Fibroblast of peridontal ligament (primary cell): ENCODE results near the gene GZMM.

Source experiments
- DNase-seq: peaks from one replicate; pipeline ENCODE4 v3.0.0-alpha.2; 2010; ENCODE audit errors: extremely low read depth

The GZMM gene

DNA sequence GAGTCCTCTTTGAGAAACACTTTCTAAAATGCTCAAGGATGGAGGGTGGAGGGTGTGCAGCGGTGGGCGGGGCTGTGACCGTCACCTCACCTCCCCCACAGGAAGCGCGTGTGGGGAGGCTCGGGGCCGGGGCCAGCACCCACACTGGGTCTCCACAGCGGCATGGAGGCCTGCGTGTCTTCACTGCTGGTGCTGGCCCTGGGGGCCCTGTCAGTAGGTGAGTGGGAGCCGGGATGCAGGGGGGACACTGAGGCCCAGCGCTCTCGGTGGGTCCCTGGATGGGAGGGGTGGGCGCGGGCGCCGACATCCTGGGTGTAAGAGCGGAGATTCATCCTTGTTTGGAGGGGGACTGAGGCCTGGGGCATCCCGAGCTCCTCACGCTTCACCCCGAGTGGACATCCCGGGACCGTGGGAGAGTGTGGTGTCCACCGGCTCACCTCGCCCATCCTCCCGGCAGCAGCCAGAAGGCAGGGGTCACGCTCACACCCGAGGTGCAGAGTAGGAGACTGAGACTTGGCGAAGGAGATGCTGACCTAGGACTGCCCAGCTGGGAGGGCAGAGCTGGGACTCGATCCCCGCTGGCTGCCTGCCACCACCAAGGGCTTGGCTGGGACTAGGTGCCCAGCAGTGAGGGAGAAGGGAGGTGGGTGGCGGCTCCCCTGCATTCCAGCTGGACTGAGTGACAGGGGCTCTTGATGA lies at the start of gene GZMM:
Gene GZMM, plus strand, starts transcription at position 144 of the 699 bp plus-strand sequence. Its CDS starts 19 bp downstream, at position 163.
- no peak for DNase-seq

- DNase-seq = no peak
Measured at GRCh38 chr19:494171-495080, 49.4 kb upstream of the GZMM start.

DNA sequence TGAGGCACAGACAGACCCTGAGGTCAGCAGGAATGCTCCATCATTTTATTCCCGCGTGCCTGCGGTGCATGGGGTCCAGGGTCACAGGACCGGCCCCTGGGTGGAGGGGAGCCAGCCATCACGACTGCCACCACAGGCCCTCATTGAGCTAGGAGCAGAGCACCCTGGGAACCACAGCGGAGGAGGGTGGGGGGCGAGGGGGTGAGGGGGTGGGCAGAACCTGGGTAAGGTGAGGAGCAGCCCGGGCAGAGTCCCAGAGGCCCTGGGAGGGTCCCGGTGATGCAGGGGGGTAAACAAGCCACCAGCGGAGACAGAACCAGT lies 48.8 kb upstream of the GZMM start:
- no peak for DNase-seq

GRCh38 chr19:495402-496111 lies 48.3 kb upstream of the GZMM start:
- DNase-seq = peak; percentile 14

DNA sequence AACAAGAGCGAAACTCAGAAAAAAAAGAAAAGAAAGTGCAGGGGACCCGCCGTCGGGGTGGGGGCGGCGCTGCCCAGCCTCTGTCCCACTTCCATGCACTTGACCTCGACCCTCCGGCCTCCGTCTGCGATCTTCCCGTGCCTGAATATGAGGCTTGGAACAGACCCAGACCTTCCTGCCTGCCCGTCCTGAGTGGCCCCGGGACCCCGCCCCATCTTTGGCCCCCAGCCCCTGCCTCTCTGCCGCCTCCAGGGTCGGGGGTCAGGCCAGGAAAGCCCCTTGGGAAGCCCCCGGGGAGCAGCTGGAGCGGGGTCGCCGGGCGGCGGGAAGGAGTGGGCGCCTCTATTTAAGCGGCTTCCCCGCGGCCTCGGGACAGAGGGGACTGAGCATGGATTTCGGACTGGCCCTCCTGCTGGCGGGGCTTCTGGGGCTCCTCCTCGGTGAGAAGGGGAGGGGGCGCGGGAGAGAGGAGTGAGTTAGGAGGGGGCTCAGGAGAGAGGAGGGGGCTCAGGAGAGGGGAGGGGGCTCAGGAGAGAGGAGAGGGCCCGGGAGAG lies 47.7 kb upstream of the GZMM start, which contains the start of gene MADCAM1:
Gene MADCAM1, plus strand, starts transcription at position 375 of the 554 bp plus-strand sequence. Its CDS starts 14 bp downstream, at position 389.
- DNase-seq = no peak

- DNase-seq = no peak
Measured at GRCh38 chr19:496986-497385, 46.9 kb upstream of the GZMM start.

GRCh38 chr19:497491-497868 lies 46.4 kb upstream of the GZMM start:
- no peak for DNase-seq

DNA sequence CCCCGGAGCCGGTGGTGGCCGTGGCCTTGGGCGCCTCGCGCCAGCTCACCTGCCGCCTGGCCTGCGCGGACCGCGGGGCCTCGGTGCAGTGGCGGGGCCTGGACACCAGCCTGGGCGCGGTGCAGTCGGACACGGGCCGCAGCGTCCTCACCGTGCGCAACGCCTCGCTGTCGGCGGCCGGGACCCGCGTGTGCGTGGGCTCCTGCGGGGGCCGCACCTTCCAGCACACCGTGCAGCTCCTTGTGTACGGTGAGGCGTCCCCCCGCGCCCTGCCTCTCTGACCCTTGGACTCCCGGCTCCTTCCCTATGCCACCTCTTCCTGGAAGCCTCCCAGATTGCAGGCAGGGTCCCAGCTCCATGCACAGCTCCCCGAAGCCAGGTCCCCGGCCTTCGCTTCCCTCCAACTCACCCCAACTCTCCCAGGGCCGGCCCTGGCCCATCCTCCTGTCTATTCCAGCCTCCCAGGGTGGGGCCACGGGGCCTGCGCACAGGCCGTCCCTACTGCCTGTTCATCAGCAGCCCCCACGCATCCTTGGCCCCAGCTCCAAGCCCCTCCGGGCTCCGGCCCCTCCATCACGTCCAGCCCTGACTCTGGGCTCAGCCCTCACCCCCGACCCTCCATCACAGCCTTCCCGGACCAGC lies 45.9 kb upstream of the GZMM start:
- DNase-seq = no peak

DNA sequence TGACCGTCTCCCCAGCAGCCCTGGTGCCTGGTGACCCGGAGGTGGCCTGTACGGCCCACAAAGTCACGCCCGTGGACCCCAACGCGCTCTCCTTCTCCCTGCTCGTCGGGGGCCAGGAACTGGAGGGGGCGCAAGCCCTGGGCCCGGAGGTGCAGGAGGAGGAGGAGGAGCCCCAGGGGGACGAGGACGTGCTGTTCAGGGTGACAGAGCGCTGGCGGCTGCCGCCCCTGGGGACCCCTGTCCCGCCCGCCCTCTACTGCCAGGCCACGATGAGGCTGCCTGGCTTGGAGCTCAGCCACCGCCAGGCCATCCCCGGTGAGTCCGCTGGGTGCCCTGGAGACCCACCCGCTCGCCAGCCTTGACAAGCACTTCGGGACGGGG lies 45.4 kb upstream of the GZMM start:
- DNase-seq = no peak

DNA sequence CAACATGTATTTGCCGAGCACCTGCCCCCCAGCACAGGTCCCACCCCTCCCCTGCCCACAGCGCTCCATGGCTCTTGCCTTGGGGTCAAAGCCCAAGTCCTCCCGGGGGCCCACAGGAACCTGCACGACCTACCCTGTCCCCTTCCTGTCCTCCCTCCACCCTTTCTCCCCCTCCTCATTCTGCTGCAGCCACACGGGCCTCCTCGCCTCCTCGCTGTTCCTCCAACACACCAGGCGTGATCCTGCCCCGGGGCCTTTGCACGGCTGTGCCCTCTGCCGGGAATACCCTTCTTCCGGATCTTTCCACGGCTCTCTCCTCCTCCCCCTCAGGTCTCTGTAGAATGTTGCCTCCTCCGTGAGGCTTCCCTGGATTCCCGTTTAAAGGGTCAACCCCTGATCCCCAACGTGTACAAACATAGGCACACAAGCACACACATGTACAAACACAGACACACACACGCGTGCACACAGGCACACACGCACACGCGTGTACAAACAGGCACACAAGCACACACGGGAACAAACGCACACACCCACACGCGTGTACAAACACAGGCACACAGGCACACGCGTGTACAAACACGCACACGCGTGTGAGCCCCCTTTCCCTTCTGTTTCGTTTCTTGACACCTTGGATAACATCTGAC lies 44.8 kb upstream of the GZMM start:
- DNase-seq = no peak

- no peak for DNase-seq
Measured at GRCh38 chr19:501646-502045, 42.2 kb upstream of the GZMM start.

DNA sequence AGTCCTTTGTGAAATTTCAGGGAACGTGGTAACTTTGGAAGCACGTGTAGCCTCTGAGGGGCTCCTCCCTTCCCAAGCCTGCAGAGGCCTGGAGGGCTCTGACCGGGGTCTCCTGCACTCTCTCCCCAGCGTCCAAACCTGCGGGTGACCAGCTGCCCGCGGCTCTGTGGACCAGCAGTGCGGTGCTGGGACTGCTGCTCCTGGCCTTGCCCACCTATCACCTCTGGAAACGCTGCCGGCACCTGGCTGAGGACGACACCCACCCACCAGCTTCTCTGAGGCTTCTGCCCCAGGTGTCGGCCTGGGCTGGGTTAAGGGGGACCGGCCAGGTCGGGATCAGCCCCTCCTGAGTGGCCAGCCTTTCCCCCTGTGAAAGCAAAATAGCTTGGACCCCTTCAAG lies 39.2 kb upstream of the GZMM start:
- DNase-seq = no peak

DNA sequence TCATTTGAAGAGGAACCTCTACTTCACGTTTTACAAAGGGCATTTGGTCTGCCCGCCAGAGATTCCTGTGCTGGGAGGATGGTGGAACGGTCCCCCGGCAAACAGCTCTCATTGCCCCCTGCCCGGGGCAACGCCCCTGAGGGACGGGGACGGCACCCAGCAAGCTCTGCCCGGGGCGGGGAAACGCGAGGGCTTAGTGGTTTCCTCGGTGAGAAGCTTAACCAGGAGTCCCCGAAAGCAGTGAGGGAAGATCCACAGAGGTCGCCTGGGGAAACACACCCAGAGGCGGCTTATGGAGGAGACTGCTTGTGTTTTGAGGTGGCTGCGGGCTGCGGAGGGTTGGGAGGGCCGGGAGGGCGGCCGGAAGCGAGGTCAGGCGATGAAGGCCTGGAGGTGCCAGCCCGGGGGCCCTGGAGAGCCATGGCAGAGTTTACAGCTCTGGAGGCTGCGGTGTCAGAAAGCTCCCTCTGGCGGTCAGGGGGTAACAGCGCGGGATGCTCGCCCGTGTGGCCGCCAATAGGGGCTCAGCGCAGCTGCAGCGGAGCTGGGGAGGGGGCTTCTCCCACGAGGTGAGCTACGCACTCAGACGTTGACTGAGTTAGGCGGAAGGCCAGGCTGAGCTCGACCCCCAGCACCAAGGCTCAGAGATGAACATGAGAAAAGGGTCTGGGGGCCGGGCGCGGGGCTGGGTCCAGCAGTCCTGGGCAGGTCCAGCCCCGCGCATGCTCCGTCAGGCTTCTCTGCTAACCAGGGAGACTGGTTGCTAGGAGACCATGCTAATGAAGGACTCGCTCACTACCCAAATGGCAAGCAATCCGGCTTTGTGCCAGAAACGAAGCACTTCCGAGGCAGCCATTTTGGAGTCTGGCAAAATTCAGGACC lies 37.2 kb upstream of the GZMM start:
- peak; percentile 100 for DNase-seq

DNA sequence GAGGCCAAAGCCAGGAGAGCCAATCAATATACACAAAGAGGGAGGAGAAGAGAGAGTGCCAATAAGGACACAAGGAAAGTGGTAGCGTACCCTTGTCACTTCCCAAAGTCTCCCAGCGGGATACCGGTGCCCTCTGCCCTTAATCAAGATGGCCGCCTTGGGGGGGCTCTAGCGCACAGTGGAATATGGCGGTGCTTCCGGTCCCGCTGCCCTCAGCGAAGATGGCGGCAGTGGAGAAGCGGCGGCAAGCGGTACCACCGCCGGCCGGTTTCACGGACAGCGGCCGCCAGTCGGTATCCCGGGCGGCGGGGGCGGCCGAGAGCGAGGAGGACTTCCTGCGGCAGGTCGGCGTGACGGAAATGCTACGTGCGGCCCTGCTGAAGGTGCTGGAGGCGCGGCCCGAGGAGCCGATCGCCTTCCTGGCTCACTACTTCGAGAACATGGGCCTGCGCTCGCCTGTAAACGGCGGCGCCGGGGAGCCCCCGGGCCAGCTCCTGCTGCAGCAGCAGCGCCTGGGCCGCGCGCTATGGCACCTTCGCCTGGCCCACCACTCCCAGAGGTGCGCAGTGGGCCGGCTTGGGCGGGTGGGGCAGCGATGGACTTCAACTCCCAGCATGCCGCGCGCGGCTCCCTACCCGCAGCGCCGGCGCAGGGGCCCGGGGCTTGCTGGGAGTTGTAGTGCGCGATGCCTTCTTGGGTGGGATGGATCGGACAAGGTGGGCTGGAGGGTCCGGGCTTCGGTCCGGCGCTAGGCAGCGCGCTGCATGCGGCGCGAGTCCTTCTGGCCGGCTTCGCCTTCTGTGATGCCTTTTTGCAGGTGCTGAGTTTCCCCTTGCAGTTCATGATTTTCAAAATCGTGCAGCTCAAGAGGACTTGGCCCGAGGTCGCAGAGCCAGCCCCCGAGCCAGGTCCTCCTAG lies 36.3 kb upstream of the GZMM start, which contains the start of gene TPGS1:
Gene TPGS1, plus strand, starts transcription at position 212 of the 918 bp plus-strand sequence. Its CDS starts 10 bp downstream, at position 222.
- DNase-seq = peak; percentile 47

GRCh38 chr19:508204-509150 lies 35.4 kb upstream of the GZMM start:
- DNase-seq = no peak

- DNase-seq = peak; percentile 81
Measured at GRCh38 chr19:510606-511100, 33.2 kb upstream of the GZMM start.

DNA sequence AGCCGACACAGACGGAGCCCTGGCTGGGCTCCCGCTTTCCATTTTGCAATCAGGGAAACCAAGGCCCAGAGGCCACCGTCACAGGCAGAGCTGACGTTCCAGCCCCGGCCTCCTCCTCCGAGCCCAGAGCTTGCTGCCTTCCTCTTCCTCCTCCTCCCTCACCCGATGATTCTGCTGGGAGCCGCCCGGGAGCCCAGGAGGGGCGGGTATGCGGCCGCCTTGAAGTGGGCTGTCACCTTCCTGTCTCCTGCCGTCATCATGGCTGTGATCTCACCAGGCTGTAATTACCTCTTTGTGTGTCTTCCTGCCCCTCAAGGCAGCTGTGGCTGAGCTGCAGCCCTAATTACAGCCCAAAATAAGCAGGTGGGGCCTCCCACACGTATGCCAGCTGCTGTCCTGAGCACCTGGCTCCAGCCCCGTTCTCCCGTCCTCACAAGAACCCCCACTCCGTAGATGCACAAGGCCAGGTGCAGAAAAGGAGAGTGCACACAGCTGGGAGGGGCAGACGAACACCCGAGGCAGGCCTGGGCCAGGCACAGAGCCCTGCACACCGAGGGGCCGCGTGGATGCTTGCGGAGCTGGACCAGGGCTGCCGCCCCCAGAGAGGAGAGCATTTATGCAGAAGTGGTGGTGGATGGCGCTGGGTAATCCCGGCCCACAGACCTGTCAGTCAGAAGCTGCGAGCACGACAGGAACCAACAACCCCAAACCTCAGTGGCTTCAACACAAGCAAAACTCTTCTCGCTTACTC lies 32.6 kb upstream of the GZMM start:
- peak; percentile 44 for DNase-seq
